CD4-positive, alpha-beta T cell treated with Interleukin-10 for 1 hour (primary cell): ENCODE data around the gene RNF4.
"Not testable (repeated sequence)": the region's sequence is repeated elsewhere in the genome, so short reads cannot be mapped to it uniquely, and the experiment has no call there.

ENCODE experiments used
- DNase-seq: peaks from one replicate; pipeline ENCODE4 v3.0.0-alpha.2; 2020

RNF4 gene, protein sequence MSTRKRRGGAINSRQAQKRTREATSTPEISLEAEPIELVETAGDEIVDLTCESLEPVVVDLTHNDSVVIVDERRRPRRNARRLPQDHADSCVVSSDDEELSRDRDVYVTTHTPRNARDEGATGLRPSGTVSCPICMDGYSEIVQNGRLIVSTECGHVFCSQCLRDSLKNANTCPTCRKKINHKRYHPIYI

DNA sequence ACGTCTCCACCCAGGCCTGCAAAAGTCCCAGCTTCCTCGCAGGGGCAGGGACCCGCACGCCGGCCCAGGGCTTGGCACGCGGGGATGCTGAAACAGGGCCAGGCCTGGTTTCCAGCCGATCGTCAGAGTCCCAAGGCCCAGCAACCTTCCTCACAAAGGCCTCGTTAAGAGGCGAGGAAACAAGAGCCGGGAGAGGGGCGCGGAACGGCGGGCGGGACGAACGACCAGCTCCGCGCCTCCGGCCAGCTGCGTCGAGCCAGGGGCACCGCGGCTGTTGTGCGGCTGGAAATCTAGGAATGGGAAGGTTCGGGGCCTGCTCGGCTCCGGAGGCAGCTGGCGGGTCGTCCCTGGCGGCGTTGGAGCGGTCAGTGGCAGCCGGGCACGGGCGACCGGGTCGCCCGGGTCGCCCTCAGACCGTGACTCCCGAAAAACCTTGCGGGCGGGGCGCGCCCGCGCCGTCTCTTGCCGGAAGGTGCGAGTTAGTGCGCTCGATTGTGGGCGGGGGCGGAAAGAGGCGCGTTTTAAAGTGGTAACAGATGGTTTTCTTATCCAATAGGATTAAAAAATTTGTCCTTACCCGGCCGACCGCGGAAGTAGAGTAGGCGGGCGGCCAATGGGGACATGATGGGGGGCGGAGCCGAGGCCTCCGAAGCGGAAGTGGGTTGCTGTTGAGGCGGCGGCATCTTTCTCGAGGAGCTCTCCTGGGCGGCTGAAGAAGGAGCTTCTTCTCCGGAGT, at the start of gene RNF4:
Gene RNF4, plus strand, starts transcription at position 651 of the 736 bp plus-strand sequence. CDS start 21,388 bp downstream, outside the sequence.
- DNase-seq: peak; percentile 96

DNA sequence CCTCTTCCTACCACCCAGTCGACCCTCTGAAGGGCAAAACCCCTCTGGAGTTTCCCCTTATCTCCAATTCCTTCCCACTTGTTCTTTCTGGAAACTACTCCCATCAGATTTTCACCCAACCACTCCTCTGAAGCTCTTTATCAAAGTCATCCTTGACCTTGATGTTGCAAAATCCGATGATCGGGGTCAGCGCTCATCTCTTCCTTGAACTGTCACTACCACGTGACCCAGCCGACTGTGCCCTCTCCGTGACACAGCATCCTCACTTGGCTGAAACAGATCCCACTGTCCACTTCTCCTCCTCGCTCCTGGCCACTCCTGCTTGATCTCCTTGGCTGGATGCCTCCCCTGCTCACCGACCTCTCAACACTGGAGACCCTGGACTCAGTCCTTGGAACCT, 49.1 kb upstream of the RNF4 start:
- no peak for DNase-seq

DNA sequence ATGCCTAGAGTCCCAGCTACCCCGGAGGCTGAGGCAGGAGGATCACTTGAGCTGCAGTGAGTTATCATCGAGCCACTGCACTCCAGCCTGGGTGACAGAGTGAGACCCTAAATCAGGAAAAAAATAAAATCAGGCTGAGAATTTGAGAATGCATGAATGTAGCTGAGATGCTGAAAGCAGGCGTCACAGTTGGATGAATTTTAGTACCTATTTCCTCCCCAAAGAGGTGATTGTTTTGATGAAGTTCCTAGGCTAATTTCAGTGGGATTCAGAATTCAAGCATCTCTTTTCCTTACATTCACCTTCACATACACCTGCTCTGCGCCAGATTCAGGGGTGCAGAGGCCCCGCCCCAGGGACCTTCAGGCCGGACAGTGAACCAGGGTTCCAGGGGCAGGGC, 47.0 kb upstream of the RNF4 start:
- no peak for DNase-seq

DNA sequence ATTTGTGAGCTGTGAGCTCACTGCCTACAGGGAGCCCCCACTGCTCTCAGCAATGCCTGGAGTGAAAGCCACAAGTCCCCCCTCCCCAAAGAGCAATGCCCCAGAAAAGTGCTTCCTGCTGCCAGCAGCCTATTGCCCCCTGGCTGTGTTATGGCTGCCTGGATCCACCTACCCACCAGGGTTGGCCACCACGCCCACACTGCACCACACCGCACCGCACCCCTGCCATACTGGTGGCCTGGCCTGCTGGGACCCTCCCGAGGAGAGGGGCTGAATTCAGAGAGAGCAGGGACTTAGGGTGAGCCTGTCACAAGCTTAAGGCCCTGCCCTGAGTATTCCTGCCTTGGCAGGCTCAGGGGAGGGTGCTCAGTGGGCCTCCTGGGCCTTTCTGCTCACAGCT, 45.8 kb upstream of the RNF4 start:
- DNase-seq: no peak

DNA sequence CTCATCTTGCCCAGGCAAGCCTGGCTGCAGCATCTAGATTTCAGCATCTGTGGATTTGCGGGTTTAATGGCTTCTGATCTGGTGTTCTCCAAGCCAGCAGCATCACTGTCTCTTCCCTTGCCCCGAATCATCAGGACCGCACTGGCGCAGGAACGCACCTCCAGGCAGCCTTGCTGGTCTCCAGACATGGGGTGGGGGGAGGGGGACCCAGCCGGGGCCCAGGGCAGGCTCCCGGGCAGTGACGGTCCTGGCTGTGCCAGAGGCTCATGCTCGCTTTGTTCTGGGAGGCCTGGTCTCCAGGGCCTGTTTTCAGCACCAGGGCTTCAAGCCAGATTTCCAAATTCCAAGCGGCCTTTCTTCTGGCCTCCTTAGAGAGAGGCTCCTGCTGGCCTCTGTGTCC, 45.2 kb upstream of the RNF4 start:
- DNase-seq: no peak

DNA sequence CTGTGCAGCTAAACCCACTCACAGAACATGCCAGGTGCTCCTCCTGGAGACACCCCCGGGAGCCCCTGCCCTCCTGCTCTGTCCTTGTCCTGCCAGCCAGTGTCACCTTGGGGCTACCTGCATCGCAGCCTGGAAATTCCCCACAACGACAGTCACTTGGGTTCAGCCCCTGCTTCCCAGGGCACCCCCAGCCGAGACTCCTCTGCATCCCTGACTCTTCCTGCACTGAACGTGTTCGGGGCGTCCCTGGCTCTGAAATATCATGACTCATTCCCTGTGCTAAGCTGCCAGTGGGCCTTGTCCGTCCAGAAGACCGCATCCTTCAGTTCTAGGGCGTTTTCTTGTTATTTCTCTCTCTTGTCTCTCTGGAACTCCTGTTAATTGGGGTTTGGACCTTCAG, 44.3 kb upstream of the RNF4 start:
- DNase-seq: no peak

DNA sequence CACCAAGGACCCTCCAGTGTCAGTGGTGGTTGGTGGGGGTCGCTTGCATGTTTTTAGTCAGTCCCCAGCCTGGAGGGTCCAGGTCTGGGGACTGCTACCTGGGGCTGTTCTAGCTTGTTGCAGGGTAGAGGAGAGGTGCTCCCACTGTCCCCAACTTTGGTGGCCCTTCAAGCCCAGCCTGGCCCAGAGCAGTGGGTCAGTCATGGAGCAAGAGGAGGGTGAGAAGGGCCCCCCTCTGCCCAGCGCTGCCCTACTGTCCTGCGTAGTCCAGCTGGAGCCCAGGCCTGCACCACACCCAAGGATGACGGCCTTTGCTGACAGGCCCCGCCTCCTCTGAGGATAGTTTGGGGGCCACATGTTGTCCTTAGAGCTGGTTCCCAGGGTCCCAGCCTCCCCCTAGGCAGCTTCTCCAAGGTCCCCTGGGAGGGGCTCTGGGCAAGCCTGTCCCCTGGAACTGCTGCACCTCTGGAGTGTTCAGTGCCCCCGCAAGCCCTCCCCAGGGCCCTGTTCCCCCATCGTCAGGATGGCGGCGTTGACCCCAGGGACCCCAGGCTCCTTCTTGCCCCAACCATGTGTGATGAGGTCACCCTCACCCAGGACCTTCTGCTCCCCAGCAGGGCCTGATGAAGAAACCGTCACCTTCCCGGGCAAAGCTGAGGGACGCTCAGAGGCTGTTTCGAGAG, 43.4 kb upstream of the RNF4 start:
- no peak for DNase-seq

DNA sequence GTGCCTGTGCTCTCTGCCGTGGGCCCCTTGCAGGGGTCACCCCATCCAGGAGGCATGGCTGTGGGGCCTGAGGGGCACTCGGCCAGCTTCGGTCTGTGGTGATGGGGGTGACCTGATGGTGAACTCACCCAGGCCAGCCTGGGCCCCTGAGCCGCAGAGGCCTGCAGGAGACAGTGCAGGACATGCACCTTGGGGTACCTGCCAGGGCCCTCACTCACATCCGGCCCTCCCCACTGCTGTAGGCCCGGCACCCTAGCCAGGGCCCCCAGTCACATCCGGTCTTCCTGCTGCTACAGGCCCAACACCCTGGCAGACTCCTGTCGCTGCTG, 42.9 kb upstream of the RNF4 start:
- no peak for DNase-seq

DNA sequence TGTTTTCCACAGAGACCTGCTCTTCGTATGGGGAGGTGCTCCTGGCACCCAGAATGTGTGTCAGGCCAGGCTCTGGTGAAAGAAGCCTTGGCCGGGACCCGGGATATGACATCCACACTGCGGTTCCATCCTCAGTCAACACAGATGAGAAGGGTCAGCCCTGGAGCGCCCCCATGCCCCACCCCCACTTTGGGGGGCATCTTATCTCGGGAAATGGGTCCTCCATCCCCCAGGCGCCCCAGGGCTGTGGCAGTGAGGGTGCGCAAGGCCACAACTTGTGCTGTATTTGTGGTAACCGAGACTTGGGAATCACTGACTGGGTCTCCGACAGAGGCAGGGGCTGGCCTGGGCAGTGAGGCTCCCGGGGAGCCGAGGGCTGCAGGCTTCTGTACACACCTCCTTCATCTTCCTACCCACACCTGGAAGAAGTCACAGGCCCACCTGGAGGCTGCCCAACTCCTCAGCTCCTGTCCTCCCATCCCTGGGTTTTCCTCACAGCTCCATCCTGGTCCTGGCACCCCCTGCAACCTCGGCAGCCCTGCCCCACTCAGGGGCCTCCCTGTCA, 42.1 kb upstream of the RNF4 start:
- no peak for DNase-seq

DNA sequence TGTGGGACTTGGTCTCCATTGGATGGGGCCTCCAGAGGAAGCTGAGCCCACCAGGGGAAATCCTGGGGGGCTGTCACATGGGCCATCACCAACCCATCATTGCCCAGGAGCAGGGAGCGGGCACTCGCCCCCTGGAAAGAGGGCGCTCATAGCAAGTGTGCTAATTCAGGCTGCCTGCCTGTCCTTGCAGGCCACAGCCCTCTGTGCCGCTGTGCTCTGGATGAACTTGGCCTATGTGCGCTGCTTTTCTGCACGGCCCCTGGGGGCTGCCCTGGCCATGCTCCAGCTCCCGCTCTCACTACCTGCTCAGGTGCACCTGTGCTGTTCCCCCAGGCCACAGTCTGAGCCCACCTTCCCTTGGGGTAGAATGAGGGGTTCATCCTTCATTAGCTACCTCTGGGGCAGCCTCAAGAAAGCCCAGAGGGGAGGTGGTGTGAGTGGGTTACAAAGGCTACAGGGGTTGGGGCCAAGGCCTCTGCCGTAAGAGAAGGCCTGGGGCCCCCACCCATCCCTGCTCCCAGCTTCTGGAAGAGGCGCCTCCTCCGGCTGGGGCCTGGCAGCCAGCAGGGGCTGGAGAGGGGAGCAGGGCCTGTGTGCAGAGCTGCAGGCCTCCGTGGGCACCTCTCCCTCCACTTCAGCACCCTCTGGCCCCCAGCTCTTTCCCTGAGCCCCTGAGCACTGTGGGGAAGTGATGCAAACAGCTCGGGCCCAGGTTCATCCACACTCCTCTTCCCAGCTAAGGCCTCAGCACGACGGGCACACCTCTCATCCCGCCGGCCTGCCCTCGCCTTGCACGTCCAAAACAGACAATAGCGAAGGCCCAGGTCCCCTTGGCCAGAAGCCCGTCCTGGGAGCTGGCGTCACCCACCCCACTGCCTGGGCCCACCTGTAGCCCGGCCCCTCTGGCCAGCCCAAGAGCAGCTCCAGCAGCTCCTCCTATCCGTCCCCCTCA, 41.2 kb upstream of the RNF4 start:
- DNase-seq: no peak

DNA sequence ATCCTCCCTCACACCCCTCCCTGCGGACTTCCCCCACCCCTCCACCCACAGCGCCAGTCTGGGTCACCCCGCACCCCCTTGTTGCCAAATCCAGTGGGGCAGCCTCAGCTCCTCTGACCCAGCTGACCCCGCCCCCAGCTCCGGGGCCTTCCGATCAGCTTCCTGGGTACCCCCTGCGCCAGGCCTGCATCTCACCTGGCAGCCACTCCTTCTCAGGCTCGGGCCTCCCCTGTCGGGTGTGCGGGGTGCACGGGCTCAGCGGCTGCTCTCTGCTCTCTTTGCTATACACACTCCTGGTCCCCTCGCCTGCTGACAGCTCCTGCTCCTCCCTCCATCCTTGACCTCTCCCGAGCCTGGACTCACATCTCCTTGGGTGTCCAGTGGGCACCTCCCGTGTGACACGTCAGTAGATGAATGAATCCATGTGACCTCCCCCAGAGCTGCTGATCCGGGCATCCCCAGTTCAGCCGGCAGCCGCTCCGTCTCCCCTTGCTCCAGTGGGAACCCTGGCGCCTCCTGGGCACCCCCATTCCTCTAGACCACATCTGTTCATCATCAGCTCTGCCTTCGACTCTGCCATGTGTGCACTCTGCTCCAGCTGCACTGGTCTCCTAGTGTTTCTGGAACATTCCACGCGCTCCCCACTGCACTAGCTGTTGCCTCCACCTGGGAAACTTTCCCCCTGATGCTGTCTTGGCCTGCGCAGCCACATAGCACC, 40.3 kb upstream of the RNF4 start:
- DNase-seq: no peak

DNA sequence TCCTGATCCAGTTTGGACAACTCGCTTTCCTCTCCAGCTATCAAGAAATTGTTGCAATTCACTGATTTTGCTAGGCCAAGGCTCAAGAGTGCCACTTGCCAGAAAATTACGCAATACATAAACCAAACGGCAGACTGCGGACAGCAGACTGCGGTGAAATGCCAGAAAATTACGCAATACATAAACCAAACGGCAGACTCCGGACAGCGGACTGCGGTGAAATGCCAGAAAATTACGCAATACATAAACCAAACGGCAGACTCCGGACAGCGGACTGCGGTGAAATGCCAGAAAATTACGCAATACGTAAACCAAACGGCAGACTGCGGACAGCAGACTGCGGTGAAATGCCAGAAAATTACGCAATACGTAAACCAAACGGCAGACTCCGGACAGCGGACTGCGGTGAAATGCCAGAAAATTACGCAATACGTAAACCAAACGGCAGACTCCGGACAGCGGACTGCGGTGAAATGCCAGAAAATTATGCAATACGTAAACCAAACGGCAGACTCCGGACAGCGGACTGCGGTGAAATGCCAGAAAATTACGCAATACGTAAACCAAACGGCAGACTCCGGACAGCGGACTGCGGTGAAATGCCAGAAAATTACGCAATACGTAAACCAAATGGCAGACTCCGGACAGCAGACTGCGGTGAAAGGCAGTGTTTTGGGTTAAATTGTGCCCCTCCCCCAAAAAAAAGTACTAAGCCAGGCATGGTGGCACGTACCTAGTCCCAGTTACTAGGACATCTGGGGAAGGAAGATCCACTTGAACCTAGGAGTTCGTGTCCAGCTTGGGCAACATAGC, 38.8 kb upstream of the RNF4 start:
- DNase-seq: not testable (repeated sequence)

DNA sequence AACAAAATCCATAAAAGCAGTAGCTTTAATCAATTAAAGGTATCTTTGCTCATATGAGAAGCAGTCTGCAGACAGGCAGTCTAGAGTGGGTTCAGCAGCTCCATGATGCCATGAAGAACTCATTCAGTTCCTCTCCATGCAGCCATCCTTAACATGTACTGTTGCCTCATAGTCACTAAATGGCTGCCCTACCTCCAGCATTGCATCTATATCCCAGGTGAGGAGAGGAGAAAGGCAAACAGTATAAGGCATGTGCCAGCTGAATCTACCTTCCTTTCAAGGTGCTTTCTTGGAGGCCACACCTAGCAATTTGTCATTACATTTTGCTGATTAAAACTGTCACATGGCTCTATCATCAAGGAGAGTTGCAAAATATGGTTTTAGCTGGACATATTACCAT, 36.9 kb upstream of the RNF4 start:
- no peak for DNase-seq

DNA sequence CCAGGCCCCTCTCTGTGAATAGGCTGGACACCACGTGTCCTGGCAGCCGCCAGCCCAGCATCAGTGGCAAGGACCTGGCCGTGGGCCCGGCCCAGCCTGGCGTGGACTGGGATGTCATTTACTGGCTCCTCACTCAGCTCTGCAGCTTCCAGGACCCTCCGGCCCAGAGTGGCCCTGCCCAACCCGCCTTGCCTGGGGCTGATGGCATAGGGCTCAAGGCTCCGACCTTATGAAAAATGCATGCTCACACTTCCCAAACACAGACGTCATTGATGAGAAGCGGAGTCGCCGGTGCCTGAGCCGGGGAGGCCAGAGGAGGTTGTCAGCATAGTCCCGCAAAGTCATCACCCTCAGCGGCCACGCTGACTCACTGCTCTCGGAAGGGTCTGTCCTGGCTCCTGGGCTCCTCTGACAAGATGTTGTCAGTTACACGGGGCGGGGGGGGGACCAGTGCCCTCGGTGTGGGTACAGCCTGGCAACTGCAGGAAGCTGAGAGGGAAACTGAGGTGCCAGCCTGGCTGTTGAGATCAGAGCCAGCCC, 35.8 kb upstream of the RNF4 start:
- DNase-seq: no peak

DNA sequence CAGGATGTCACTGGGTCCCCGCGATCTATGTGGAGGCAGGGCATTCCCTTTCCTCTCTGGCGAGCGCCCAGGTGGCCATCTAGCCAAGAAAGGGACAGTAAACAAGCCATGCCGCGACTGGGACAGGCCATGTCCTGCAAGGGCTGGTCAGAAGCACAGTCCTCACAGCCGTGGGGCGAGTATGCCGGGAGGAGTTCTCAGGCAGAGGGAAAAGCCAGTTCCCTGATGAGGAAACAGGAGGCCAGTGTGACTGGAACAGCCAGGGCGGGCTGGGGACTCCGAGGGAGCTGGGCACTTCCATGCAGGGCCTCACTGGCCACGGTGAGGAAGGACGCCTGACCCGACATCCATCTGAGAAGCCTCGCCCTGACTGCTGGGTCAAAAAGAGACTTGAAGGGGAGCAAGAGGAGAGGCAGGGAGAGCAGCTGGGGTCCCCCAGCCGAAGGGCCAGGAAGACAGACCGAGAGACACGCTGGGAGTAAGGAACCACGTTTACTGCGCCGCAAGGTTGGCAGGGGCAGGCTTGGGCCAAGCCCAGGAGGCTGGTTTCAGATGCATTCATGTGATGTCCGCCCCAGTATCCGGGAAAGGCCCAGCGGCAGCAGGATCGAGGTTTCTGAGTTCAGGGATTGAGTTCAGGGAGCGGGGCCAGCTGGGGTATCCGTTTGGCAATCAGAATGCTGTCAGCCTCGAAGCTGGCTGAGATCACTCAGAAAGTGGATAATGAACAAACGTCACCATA, 35.1 kb upstream of the RNF4 start:
- no peak for DNase-seq

DNA sequence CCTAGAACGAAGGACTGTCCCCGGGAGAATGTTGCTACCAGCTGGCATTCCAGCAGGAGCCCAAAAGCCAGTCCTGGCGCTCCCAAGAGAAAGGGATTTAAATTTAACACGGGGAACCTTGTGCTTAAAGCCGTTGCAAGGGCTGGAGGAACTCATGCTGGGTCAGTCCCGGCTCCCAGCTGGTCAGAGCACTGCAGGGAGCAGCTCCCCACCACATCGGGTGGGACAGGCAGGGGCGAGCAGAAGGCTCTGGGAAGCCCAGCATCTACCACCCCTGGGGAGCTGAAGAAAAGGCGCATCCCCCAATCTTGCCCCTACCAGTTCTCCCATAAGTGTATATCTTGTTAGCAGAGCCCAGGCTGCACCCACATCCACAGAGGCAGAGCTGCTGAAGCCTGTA, 34.5 kb upstream of the RNF4 start:
- no peak for DNase-seq

DNA sequence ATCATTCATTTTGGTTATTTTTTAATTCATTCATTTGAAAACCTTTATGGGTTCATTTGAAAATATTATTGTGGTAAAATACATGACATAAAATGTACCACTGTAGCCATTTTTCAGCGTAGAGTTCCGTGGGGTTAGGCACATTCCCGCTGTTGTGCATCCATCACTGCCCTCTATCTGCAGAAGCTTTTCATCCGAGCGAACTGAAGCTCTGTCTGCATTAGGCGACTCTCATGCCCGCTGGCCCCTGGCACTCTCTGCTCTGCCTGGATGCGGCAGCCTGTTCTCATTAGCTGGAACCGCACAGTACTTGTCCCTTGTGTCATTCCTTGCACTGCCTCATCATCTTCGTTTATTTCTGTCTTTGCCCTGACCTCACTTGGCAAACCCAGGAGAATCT, 32.6 kb upstream of the RNF4 start:
- DNase-seq: no peak

DNA sequence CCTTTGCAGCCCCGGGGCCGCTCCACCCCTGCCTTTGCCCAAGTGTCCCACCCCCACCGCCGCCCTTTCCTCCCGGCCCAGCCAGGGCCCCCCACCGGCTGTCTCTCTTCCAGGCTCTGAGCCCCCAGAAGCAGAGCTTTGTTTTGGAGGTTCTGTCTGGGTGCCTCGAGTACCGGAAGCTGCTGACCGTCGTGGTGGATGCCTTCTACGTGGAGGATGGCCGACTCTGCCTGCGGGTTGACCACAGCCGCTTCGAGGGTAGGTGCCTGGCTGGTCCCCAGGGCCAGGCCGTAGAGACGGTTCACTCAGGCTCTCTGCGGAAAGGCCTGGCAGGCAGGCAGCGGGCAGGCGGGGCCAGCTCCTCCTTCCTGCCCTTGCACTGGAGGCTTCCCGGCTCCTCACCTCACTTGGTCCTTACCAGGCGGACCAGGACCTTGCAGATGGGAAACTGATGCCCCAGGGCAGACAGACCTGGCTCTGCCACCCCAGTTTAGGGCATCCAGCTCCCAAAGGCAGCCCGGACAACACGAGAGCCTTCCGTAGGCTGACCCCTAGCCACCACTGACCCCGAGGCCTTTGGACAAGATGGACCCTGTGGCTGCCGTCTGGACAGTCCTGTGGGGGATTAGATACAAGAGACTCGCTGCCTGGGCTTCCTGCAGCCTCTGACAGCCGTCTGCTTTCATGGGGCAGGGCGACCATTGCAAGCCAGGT, 32.0 kb upstream of the RNF4 start:
- no peak for DNase-seq

DNA sequence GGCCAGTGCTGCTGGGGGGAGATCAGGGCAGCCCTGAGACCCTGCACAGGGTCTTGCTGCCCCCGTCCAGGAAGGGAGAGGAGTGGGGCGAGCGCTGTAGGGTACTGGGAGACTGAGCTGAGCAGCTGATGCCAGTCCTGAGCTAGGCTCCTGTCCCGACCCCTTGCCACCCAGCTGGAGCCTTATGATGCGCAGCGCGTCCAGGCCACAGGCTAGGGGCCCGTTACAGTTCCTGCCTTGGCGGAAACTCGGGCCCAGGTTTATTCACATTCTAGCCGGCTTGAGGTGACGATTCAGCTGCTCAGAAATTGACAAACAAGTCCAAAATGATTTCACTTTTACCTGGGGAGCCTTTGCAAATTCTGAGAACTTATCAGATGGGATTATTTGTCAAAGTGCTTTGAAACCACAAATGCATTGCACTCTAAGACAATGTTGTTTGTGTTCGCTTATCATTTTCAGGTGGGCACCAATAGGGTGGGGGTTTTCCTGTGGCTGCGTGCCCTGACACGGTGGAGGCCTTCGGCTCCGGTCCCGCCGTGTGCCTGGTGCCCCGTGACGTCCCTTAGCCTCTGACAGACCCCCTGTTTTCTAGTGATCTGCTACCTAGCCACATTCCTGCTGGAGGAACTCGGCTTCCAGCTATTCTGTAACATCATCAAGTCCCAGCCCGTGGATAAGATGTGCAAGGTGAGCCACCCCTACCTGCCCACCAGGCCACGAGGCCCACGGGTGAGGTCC, 31.3 kb upstream of the RNF4 start:
- DNase-seq: no peak
